BLaER1 treated with 17β-estradiol and CSF1 and Interleukin-3, amounts not matched to agents 10 nM and 100 nM (cell line): ENCODE data around the gene ALKBH6.
"Not testable (repeated sequence)": the region's sequence is repeated elsewhere in the genome, so short reads cannot be mapped to it uniquely, and the experiment has no call there.

ENCODE experiments used
- H3K27ac ChIP-seq, 11 experiments: shearing (Covaris generic); formaldehyde crosslinking; 2 replicates each; pipeline ENCODE4 v1.8.1; 2022
- H3K27me3 ChIP-seq, 11 experiments: shearing (Covaris generic); formaldehyde crosslinking; 2 replicates each; pipeline ENCODE4 v1.8.1; 2022
- H3K36me3 ChIP-seq, 11 experiments: shearing (Covaris generic); formaldehyde crosslinking; 2 replicates each; pipeline ENCODE4 v1.8.1; 2022
- H3K4me1 ChIP-seq, 10 experiments: shearing (Covaris generic); formaldehyde crosslinking; 2 replicates each; pipeline ENCODE4 v1.8.1; 2022
- H3K4me2 ChIP-seq, 11 experiments: shearing (Covaris generic); formaldehyde crosslinking; 2 replicates each; pipeline ENCODE4 v1.8.1; 2022
- H3K4me3 ChIP-seq, 10 experiments: shearing (Covaris generic); formaldehyde crosslinking; 2 replicates each; pipeline ENCODE4 v1.8.1; 2022
- H3K9ac ChIP-seq, 11 experiments: shearing (Covaris generic); formaldehyde crosslinking; 2 replicates each; pipeline ENCODE4 v1.8.1; 2022
- H3K9me3 ChIP-seq, 11 experiments: shearing (Covaris generic); formaldehyde crosslinking; replicated peaks in 1 of 11; 2 replicates each; pipeline ENCODE4 v1.8.1; 2022
- H4K20me1 ChIP-seq, 11 experiments: shearing (Covaris generic); formaldehyde crosslinking; 2 replicates each; pipeline ENCODE4 v1.8.1; 2022
- Cebpa-rat ChIP-seq, 11 experiments: shearing (Covaris generic); IDR thresholded peaks; 2 replicates each; pipeline ENCODE4 v1.8.1; 2022

ALKBH6 gene

GRCh38 chr19:35990771-35991730, 23.0 kb downstream of the ALKBH6 start:
- TF ChIP-seq Cebpa-rat (IDR thresholded peaks at IDR 0.05), result no peak
- no peak overlapping the region; a peak in 1 of 22 replicates for H3K4me2 ChIP-seq
- peaks cover 0 to 9% (median 5%) of the 10 kb centered on the region in 11 experiments; a peak in 12 of 22 replicates for H4K20me1 ChIP-seq
- no peaks in the 10 kb centered on the region for H3K36me3 ChIP-seq
- H3K27me3 ChIP-seq, result peaks cover 5 to 51% (median 46%) of the 10 kb centered on the region in 11 experiments; a peak in 21 of 22 replicates
- peaks cover 5 to 15% (median 9%) of the 10 kb centered on the region in 11 experiments; a peak in 18 of 22 replicates for H3K9me3 ChIP-seq
- peaks cover 18 to 40% (median 27%) of the 10 kb centered on the region in 10 experiments for H3K4me1 ChIP-seq
- H3K9ac ChIP-seq, result no peak overlapping the region
- H3K27ac ChIP-seq, result no peak overlapping the region
- no peak overlapping the region for H3K4me3 ChIP-seq

GRCh38 chr19:35990156-35990555, 23.9 kb downstream of the ALKBH6 start:
- peaks cover 5 to 15% (median 9%) of the 10 kb centered on the region in 11 experiments; a peak in 18 of 22 replicates for H3K9me3 ChIP-seq
- H3K27ac ChIP-seq, result no peak overlapping the region
- peaks cover 0 to 5% (median 0%) of the 10 kb centered on the region in 11 experiments; a peak in 1 of 22 replicates for H4K20me1 ChIP-seq
- no peak overlapping the region for H3K4me3 ChIP-seq
- H3K4me2 ChIP-seq, result no peak overlapping the region
- peaks cover 11 to 31% (median 19%) of the 10 kb centered on the region in 10 experiments for H3K4me1 ChIP-seq
- H3K36me3 ChIP-seq, result no peaks in the 10 kb centered on the region
- no peak for TF ChIP-seq Cebpa-rat (IDR thresholded peaks at IDR 0.05)
- H3K9ac ChIP-seq, result no peak overlapping the region
- peaks cover 7 to 60% (median 55%) of the 10 kb centered on the region in 11 experiments; a peak in 21 of 22 replicates for H3K27me3 ChIP-seq

- Histone ChIP-seq H3K4me3 (no peak overlapping the region), H3K27ac (no peak overlapping the region), H3K27me3 (peaks cover 7 to 60% (median 50%) of the 10 kb centered on the region in 11 experiments; a peak in 21 of 22 replicates), H3K9ac (no peak overlapping the region), H3K4me2 (no peak overlapping the region), H3K9me3 (peaks cover 5 to 15% (median 9%) of the 10 kb centered on the region in 11 experiments; a peak in 18 of 22 replicates), H3K36me3 (no peaks in the 10 kb centered on the region), H4K20me1 (0 out of 22 replicates have a peak, but pooled peaks cover 0 to 5% (median 0%) of the 10 kb centered on the region in 11 experiments), H3K4me1 (peaks cover 0 to 21% (median 10%) of the 10 kb centered on the region in 10 experiments; a peak in 17 of 20 replicates)
- no peak for TF ChIP-seq Cebpa-rat (IDR thresholded peaks at IDR 0.05)
Measured at GRCh38 chr19:35988824-35989223, 25.2 kb downstream of the ALKBH6 start.

GRCh38 chr19:35987571-35987896, 26.5 kb downstream of the ALKBH6 start:
- H3K36me3 ChIP-seq, result no peaks in the 10 kb centered on the region
- no peak for TF ChIP-seq Cebpa-rat (IDR thresholded peaks at IDR 0.05)
- H3K4me3 ChIP-seq, result peak overlapping the region; percentile 42 to 67 (median 52); a peak in 19 of 20 replicates
- no peak overlapping the region for H3K27ac ChIP-seq
- H3K9me3 ChIP-seq, result peaks cover 5 to 15% (median 9%) of the 10 kb centered on the region in 11 experiments; a peak in 18 of 22 replicates
- 0 out of 22 replicates have a peak, but pooled peaks cover 0 to 5% (median 0%) of the 10 kb centered on the region in 11 experiments for H4K20me1 ChIP-seq
- H3K9ac ChIP-seq, result peak overlapping the region in 4 of 11 experiments; percentile 19 to 62 (median 41); a peak in 4 of 22 replicates
- peaks cover 7 to 56% (median 45%) of the 10 kb centered on the region in 11 experiments; a peak in 21 of 22 replicates for H3K27me3 ChIP-seq
- H3K4me2 ChIP-seq, result peak overlapping the region; percentile 49 to 80 (median 64)
- peaks cover 0 to 18% (median 6%) of the 10 kb centered on the region in 10 experiments; a peak in 11 of 20 replicates for H3K4me1 ChIP-seq

GRCh38 chr19:35986664-35987570, 27.1 kb downstream of the ALKBH6 start:
- Histone ChIP-seq H3K9me3 (peaks cover 5 to 15% (median 9%) of the 10 kb centered on the region in 11 experiments; a peak in 18 of 22 replicates), H3K36me3 (no peaks in the 10 kb centered on the region), H3K27me3 (peaks cover 7 to 56% (median 45%) of the 10 kb centered on the region in 11 experiments; a peak in 21 of 22 replicates), H3K4me1 (peaks cover 0 to 18% (median 6%) of the 10 kb centered on the region in 10 experiments; a peak in 11 of 20 replicates), H3K4me3 (peak overlapping the region; percentile 42 to 67 (median 52)), H3K27ac (no peak overlapping the region), H3K9ac (peak overlapping the region in 7 of 11 experiments; percentile 19 to 62 (median 39); a peak in 8 of 22 replicates), H4K20me1 (0 out of 22 replicates have a peak, but pooled peaks cover 0 to 5% (median 0%) of the 10 kb centered on the region in 11 experiments), H3K4me2 (peak overlapping the region; percentile 49 to 80 (median 64))
- no peak for TF ChIP-seq Cebpa-rat (IDR thresholded peaks at IDR 0.05)

- Histone ChIP-seq H3K9me3 (peaks cover 5 to 15% (median 9%) of the 10 kb centered on the region in 11 experiments; a peak in 18 of 22 replicates), H3K4me1 (peaks cover 0 to 18% (median 6%) of the 10 kb centered on the region in 10 experiments; a peak in 11 of 20 replicates), H4K20me1 (peaks cover 0 to 5% (median 0%) of the 10 kb centered on the region in 11 experiments; a peak in 1 of 22 replicates), H3K9ac (no peak overlapping the region), H3K27ac (no peak overlapping the region), H3K4me3 (no peak overlapping the region), H3K27me3 (peaks cover 7 to 56% (median 45%) of the 10 kb centered on the region in 11 experiments; a peak in 21 of 22 replicates), H3K4me2 (peak overlapping the region in 8 of 11 experiments; percentile 42 to 80 (median 62); a peak in 12 of 22 replicates), H3K36me3 (no peaks in the 10 kb centered on the region)
- TF ChIP-seq Cebpa-rat (IDR thresholded peaks at IDR 0.05), result no peak
Measured at GRCh38 chr19:35986111-35986510, 27.9 kb downstream of the ALKBH6 start.

- peaks cover 0 to 9% (median 0%) of the 10 kb centered on the region in 11 experiments; a peak in 1 of 22 replicates for H4K20me1 ChIP-seq
- no peak for TF ChIP-seq Cebpa-rat (IDR thresholded peaks at IDR 0.05)
- H3K9me3 ChIP-seq, result 0 out of 22 replicates have a peak, but pooled peaks cover 0 to 1% (median 0%) of the 10 kb centered on the region in 11 experiments
- peaks cover 0 to 14% (median 5%) of the 10 kb centered on the region in 10 experiments; a peak in 10 of 20 replicates for H3K4me1 ChIP-seq
- H3K36me3 ChIP-seq, result no peaks in the 10 kb centered on the region
- no peak overlapping the region for H3K27ac ChIP-seq
- H3K27me3 ChIP-seq, result peaks cover 7 to 36% (median 33%) of the 10 kb centered on the region in 11 experiments; a peak in 20 of 22 replicates
- no peak overlapping the region for H3K9ac ChIP-seq
- H3K4me3 ChIP-seq, result no peak overlapping the region
- H3K4me2 ChIP-seq, result no peak overlapping the region
Measured at GRCh38 chr19:35983177-35983576, 30.8 kb downstream of the ALKBH6 start.

GRCh38 chr19:35980997-35981396, 33.0 kb downstream of the ALKBH6 start:
- Histone ChIP-seq H4K20me1 (peaks cover 0 to 15% (median 0%) of the 10 kb centered on the region in 11 experiments; a peak in 4 of 22 replicates), H3K27me3 (peaks cover 2 to 14% (median 11%) of the 10 kb centered on the region in 11 experiments; a peak in 20 of 22 replicates)
- not testable (repeated sequence) for H3K4me2 ChIP-seq, H3K9ac ChIP-seq, H3K9me3 ChIP-seq, H3K4me3 ChIP-seq, H3K36me3 ChIP-seq, H3K4me1 ChIP-seq, H3K27ac ChIP-seq
